Smooth muscle cell (in vitro differentiated cells): ENCODE data around the gene CCR4. TPM values are rescaled to one million over a fixed set of nuclear protein-coding genes. Genes with fewer than 3 reads are reported as not detected.
"Not testable (repeated sequence)": the region's sequence is repeated elsewhere in the genome, so short reads cannot be mapped to it uniquely, and the experiment has no call there.

Experiments used
- DNase-seq: peaks from one replicate; lab custom pipeline; 2025; ENCODE audit not compliant: unreplicated experiment; lab: John Stamatoyannopoulos, UW
- H2AFZ ChIP-seq: fragments of 200-600 bp; sonication (generic); 2 replicates; pipeline ENCODE4 v1.6.0; 2016; ENCODE audit warnings: antibody characterized with exemption, low read depth, mild to moderate bottlenecking
- H3F3A ChIP-seq: fragments of 200-600 bp; sonication (generic); 2 replicates; pipeline ENCODE4 v1.6.0; 2017; ENCODE audit warnings: antibody characterized with exemption, low read depth
- H3K27ac ChIP-seq: fragments of 200-600 bp; sonication (generic); 2 replicates; pipeline ENCODE4 v1.5.1; 2016; ENCODE audit warnings: low read depth, mild to moderate bottlenecking
- H3K27me3 ChIP-seq: fragments of 200-600 bp; sonication (generic); 2 replicates; pipeline ENCODE4 v1.6.1; 2016; ENCODE audit warnings: low read depth, mild to moderate bottlenecking
- H3K36me3 ChIP-seq: fragments of 200-600 bp; sonication (generic); 2 replicates; pipeline ENCODE4 v1.5.1; 2016; ENCODE audit warnings: low read depth
- H3K4me1 ChIP-seq: fragments of 200-600 bp; sonication (generic); 2 replicates; pipeline ENCODE4 v1.5.1; 2016; ENCODE audit warnings: low read depth
- H3K4me2 ChIP-seq: fragments of 200-600 bp; sonication (generic); 2 replicates; pipeline ENCODE4 v1.6.0; 2016; ENCODE audit warnings: mild to moderate bottlenecking
- H3K4me3 ChIP-seq: fragments of 200-600 bp; sonication (generic); 2 replicates; pipeline ENCODE4 v1.5.1; 2016; ENCODE audit warnings: mild to moderate bottlenecking
- H3K79me2 ChIP-seq: fragments of 200-600 bp; sonication (generic); 2 replicates; pipeline ENCODE4 v1.6.0; 2016; ENCODE audit warnings: low read depth, mild to moderate bottlenecking
- H3K9ac ChIP-seq: fragments of 200-600 bp; sonication (generic); 2 replicates; pipeline ENCODE4 v1.6.0; 2016; ENCODE audit warnings: low read depth
- H3K9me3 ChIP-seq: fragments of 200-600 bp; sonication (generic); replicated peaks from 2 replicates; pipeline ENCODE4 v1.5.1; 2016; ENCODE audit warnings: low read depth
- H4K20me1 ChIP-seq: fragments of 200-600 bp; sonication (generic); 2 replicates; pipeline ENCODE4 v1.6.0; 2016; ENCODE audit warnings: low read depth
- CTCF ChIP-seq: fragments of 200-600 bp; sonication (generic); IDR thresholded peaks from 2 replicates; pipeline ENCODE4 v1.5.1; 2017; ENCODE audit warnings: borderline replicate concordance, mild to moderate bottlenecking, antibody characterized with exemption; ENCODE audit not compliant: insufficient read depth, poor library complexity, severe bottlenecking
- WGBS: methylation state at CpG from one replicate; pipeline ENCODE4 v1.1.7; 2016; ENCODE audit warnings: low lambda C conversion rate; 5-methylcytosine and 5-hydroxymethylcytosine counted together
- polyA plus RNA-seq: library from polyadenylated mRNA; unstranded; fragments of >200 nt; fragmentation: Nextera tagmentation; extraction: Ambion mirVana; gene quantifications from 2 replicates; pipeline ENCODE4 v1.2.1, GENCODE V29; 2016
- total RNA-seq: library from RNA; depleted of rRNA; stranded (reverse); fragments of >200 nt; gene quantifications from 2 replicates; pipeline ENCODE4 v1.2.3, GENCODE V29; 2014

Gene CCR4
- total and polyA plus RNA-seq, 2 experiments from 2014 or later = not detected

GRCh38 chr3:32937331-32937730 is 14.1 kb upstream of the CCR4 start:
- 22% methylated on average over 2 of the region's 2 CpGs for WGBS
- H3K27me3 ChIP-seq = no peaks in the 10 kb centered on the region
- H3K79me2 ChIP-seq = no peaks in the 10 kb centered on the region
- no peak overlapping the region for H3K9ac ChIP-seq
- H3K4me1 ChIP-seq = no peaks in the 10 kb centered on the region
- no peak overlapping the region for H3K4me2 ChIP-seq
- no peaks in the 10 kb centered on the region for H3F3A ChIP-seq
- no peak for DNase-seq
- H4K20me1 ChIP-seq = no peaks in the 10 kb centered on the region
- no peak overlapping the region for H2AFZ ChIP-seq
- H3K4me3 ChIP-seq = no peak overlapping the region
- no peaks in the 10 kb centered on the region for H3K9me3 ChIP-seq
- H3K36me3 ChIP-seq = no peaks in the 10 kb centered on the region
- TF ChIP-seq CTCF = no peak
- no peak overlapping the region for H3K27ac ChIP-seq

GRCh38 chr3:32939531-32940284 is 11.7 kb upstream of the CCR4 start:
- H3K79me2 ChIP-seq, H3K4me2 ChIP-seq, H3K9me3 ChIP-seq, H3K4me3 ChIP-seq, H3K27ac ChIP-seq, H3K4me1 ChIP-seq, H3K36me3 ChIP-seq, H4K20me1 ChIP-seq, H3F3A ChIP-seq, DNase-seq, H2AFZ ChIP-seq, H3K9ac ChIP-seq, H3K27me3 ChIP-seq: not testable (repeated sequence)
- WGBS = 97% methylated on average over 38 of the region's 40 CpGs

- H3K36me3 ChIP-seq = no peaks in the 10 kb centered on the region
- DNase-seq = no peak
- H2AFZ ChIP-seq = no peak overlapping the region
- H3K27ac ChIP-seq = no peak overlapping the region
- no peak overlapping the region for H3K9ac ChIP-seq
- no peaks in the 10 kb centered on the region for H3K79me2 ChIP-seq
- WGBS = 73% methylated on average over 16 of the region's 16 CpGs
- H4K20me1 ChIP-seq = no peaks in the 10 kb centered on the region
- H3K4me3 ChIP-seq = no peak overlapping the region
- H3K27me3 ChIP-seq = no peaks in the 10 kb centered on the region
- H3K9me3 ChIP-seq = no peaks in the 10 kb centered on the region
- H3F3A ChIP-seq = no peaks in the 10 kb centered on the region
- no peak for TF ChIP-seq CTCF
- no peak overlapping the region for H3K4me2 ChIP-seq
- no peaks in the 10 kb centered on the region for H3K4me1 ChIP-seq
Measured at GRCh38 chr3:32940726-32941125, 10.7 kb upstream of the CCR4 start.

- Histone ChIP-seq H3K27ac (no peak overlapping the region), H3K79me2 (no peaks in the 10 kb centered on the region), H4K20me1 (no peaks in the 10 kb centered on the region), H3K4me2 (no peak overlapping the region), H3K9me3 (no peaks in the 10 kb centered on the region), H3F3A (no peaks in the 10 kb centered on the region), H3K36me3 (no peaks in the 10 kb centered on the region), H3K4me1 (no peaks in the 10 kb centered on the region), H3K4me3 (no peak overlapping the region), H2AFZ (no peak overlapping the region), H3K9ac (no peak overlapping the region), H3K27me3 (peaks cover 1% of the 10 kb centered on the region)
- 71% methylated on average over 3 of the region's 3 CpGs for WGBS
- no peak for DNase-seq
- TF ChIP-seq CTCF = no peak
Measured at GRCh38 chr3:32945136-32945535, 6.3 kb upstream of the CCR4 start.

- not testable (repeated sequence) for DNase-seq, H2AFZ ChIP-seq, H3K79me2 ChIP-seq, H3K4me1 ChIP-seq, H3F3A ChIP-seq, H3K4me3 ChIP-seq, H4K20me1 ChIP-seq, H3K27ac ChIP-seq, H3K27me3 ChIP-seq, H3K9ac ChIP-seq, H3K4me2 ChIP-seq, H3K9me3 ChIP-seq, H3K36me3 ChIP-seq
- 92% methylated on average over 12 of the region's 12 CpGs for WGBS
Measured at GRCh38 chr3:32945598-32945997, 5.8 kb upstream of the CCR4 start.
